Mesenchymal stem cell (in vitro differentiated cells and primary cell): ENCODE results near the gene KIAA1217.

Experiments used
- DNase-seq: peaks from one replicate; pipeline ENCODE4 v3.0.0-alpha.2; 2013
- H2AFZ ChIP-seq: one replicate; pipeline ENCODE4 v1.6.1; 2013; ENCODE audit warnings: low read depth, mild to moderate bottlenecking, control low read depth, inconsistent platforms, low read length, moderate library complexity
- H2AK5ac ChIP-seq: 2 replicates; pipeline ENCODE4 v1.6.1; 2013; ENCODE audit warnings: low read length, moderate library complexity, mild to moderate bottlenecking, inconsistent platforms; ENCODE audit not compliant: severe bottlenecking
- H2BK120ac ChIP-seq: one replicate; pipeline ENCODE4 v1.6.1; 2013; ENCODE audit warnings: low read depth, mild to moderate bottlenecking, inconsistent platforms, low read length, moderate library complexity
- H2BK12ac ChIP-seq, 2 experiments: one replicate each; pipeline ENCODE4 v1.6.1; 2013; ENCODE audit warnings: inconsistent platforms in 2 of 2, low read length in 2 of 2, mild to moderate bottlenecking in 2 of 2, moderate library complexity in 2 of 2, control low read depth in 1 of 2
- H2BK15ac ChIP-seq: one replicate; pipeline ENCODE4 v1.6.1; 2013; ENCODE audit warnings: mild to moderate bottlenecking, low read depth, inconsistent platforms; ENCODE audit not compliant: poor library complexity, severe bottlenecking
- H2BK5ac ChIP-seq: 2 replicates; pipeline ENCODE4 v1.6.1; 2013; ENCODE audit warnings: low read depth, mild to moderate bottlenecking, low read length, control low read depth, inconsistent platforms; ENCODE audit not compliant: poor library complexity, severe bottlenecking
- H3K14ac ChIP-seq, 2 experiments: one replicate each; pipeline ENCODE4 v1.6.1; 2013; ENCODE audit warnings: inconsistent platforms in 2 of 2, low read length in 2 of 2, control low read depth in 1 of 2, mild to moderate bottlenecking in 1 of 2, moderate library complexity in 1 of 2
- H3K18ac ChIP-seq, 2 experiments: one replicate each; pipeline ENCODE4 v1.6.1; 2013; ENCODE audit warnings: inconsistent platforms in 2 of 2, low read length in 2 of 2, control low read depth in 1 of 2, low read depth in 1 of 2, mild to moderate bottlenecking in 1 of 2
- H3K23ac ChIP-seq, 2 experiments: one replicate each; pipeline ENCODE4 v1.6.1; 2013; ENCODE audit warnings: inconsistent platforms in 2 of 2, low read length in 2 of 2, mild to moderate bottlenecking in 2 of 2, moderate library complexity in 2 of 2, control low read depth in 1 of 2
- H3K27ac ChIP-seq: 2 replicates; pipeline ENCODE4 v1.5.1; 2013; ENCODE audit warnings: mild to moderate bottlenecking, moderate library complexity, low read length, control low read depth, inconsistent platforms; ENCODE audit not compliant: poor library complexity, severe bottlenecking
- H3K27me3 ChIP-seq, 2 experiments: 2 replicates each; pipeline versions ENCODE4 v1.6.1 to v1.7.0; 2013; ENCODE audit warnings: low read length in 2 of 2, mild to moderate bottlenecking in 2 of 2, moderate library complexity in 2 of 2, control low read depth in 1 of 2, inconsistent platforms in 1 of 2; ENCODE audit not compliant: control insufficient read depth in 1 of 2, insufficient read depth in 1 of 2
- H3K36me3 ChIP-seq, 2 experiments: 2 replicates each; pipeline versions ENCODE4 v1.6.1 to v1.7.0; 2013; ENCODE audit warnings: low read length in 2 of 2, control low read depth in 1 of 2, inconsistent platforms in 1 of 2, low read depth in 1 of 2, mild to moderate bottlenecking in 1 of 2; ENCODE audit not compliant: insufficient read depth in 2 of 2, control insufficient read depth in 1 of 2
- H3K4ac ChIP-seq, 2 experiments: one replicate each; pipeline ENCODE4 v1.6.1; 2013; ENCODE audit warnings: inconsistent platforms in 2 of 2, low read length in 2 of 2, mild to moderate bottlenecking in 2 of 2, moderate library complexity in 2 of 2, control low read depth in 1 of 2, low read depth in 1 of 2
- H3K4me1 ChIP-seq: 2 replicates; pipeline ENCODE4 v1.6.1; 2013; ENCODE audit warnings: low read depth, low read length, control low read depth; ENCODE audit not compliant: control insufficient read depth, insufficient read depth
- H3K4me2 ChIP-seq: 2 replicates; pipeline ENCODE4 v1.6.1; 2013; ENCODE audit warnings: low read length, mild to moderate bottlenecking, inconsistent platforms; ENCODE audit not compliant: poor library complexity, severe bottlenecking
- H3K4me3 ChIP-seq, 2 experiments: 2 replicates each; pipeline versions ENCODE4 v1.5.1 to v1.7.0; 2013; ENCODE audit warnings: low read length in 2 of 2, mild to moderate bottlenecking in 2 of 2, control low read depth in 1 of 2, low read depth in 1 of 2; ENCODE audit not compliant: insufficient read depth in 1 of 2
- H3K79me1 ChIP-seq: replicated peaks from 2 replicates; pipeline ENCODE4 v1.6.1; 2013; ENCODE audit warnings: mild to moderate bottlenecking, control low read depth, low read length, inconsistent platforms; ENCODE audit not compliant: poor library complexity, severe bottlenecking
- H3K9ac ChIP-seq: 2 replicates; pipeline ENCODE4 v1.7.0; 2013; ENCODE audit warnings: mild to moderate bottlenecking, low read length, moderate library complexity
- H3K9me3 ChIP-seq: 2 replicates; pipeline ENCODE4 v1.7.0; 2013; ENCODE audit warnings: mild to moderate bottlenecking, low read length; ENCODE audit not compliant: control insufficient read depth
- H4K8ac ChIP-seq: one replicate; pipeline ENCODE4 v1.6.1; 2013; ENCODE audit warnings: inconsistent platforms, mild to moderate bottlenecking, low read length, moderate library complexity
- H4K91ac ChIP-seq: one replicate; pipeline ENCODE4 v1.6.1; 2013; ENCODE audit warnings: mild to moderate bottlenecking, low read length, inconsistent platforms
- WGBS: methylation state at CpG from one replicate; pipeline ENCODE4 v1.1.7; 2013; ENCODE audit warnings: mixed read lengths; 5-methylcytosine and 5-hydroxymethylcytosine counted together

Gene KIAA1217

DNA sequence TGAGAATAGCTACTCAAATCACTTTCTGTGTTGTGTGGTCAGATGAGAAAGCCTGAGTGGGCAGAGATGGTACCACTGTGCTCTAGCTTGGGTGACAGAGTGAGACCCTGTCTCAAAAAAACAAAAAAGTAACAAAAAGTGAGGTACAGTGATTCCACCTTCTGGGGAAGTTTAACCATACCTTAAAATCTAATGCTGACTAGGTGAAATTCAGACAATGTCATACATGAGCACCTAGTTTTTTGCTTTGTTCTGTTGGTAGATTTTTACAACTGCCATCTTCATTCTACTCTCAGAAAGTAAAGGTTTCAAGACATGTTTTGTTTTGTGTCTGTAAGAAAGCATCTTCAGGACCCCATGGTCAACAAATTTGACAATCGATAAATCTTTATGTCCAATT is 370.5 kb downstream of the KIAA1217 start:
- no peak overlapping the region for H2AK5ac ChIP-seq
- H3K4me2 ChIP-seq = no peak overlapping the region
- no peak overlapping the region for H3K4ac ChIP-seq
- H3K4me3 ChIP-seq = no peak overlapping the region
- H3K9ac ChIP-seq = no peak overlapping the region
- H2AFZ ChIP-seq = no peak overlapping the region
- 100% methylated on average over 1 of the region's 1 CpG for WGBS
- H2BK15ac ChIP-seq = no peak overlapping the region
- H3K27ac ChIP-seq = no peak overlapping the region
- H2BK12ac ChIP-seq = no peak overlapping the region
- no peak for DNase-seq
- H3K79me1 ChIP-seq = no peaks in the 10 kb centered on the region
- no peaks in the 10 kb centered on the region for H3K27me3 ChIP-seq
- peaks cover 2 to 43% of the 10 kb centered on the region in 2 experiments for H3K36me3 ChIP-seq
- no peak overlapping the region for H2BK5ac ChIP-seq
- no peak overlapping the region for H3K18ac ChIP-seq
- H4K91ac ChIP-seq = no peak overlapping the region
- H3K4me1 ChIP-seq = no peaks in the 10 kb centered on the region
- H3K14ac ChIP-seq = no peak overlapping the region
- no peak overlapping the region for H3K23ac ChIP-seq
- H3K9me3 ChIP-seq = no peaks in the 10 kb centered on the region
- H4K8ac ChIP-seq = no peak overlapping the region
- no peak overlapping the region for H2BK120ac ChIP-seq

DNA sequence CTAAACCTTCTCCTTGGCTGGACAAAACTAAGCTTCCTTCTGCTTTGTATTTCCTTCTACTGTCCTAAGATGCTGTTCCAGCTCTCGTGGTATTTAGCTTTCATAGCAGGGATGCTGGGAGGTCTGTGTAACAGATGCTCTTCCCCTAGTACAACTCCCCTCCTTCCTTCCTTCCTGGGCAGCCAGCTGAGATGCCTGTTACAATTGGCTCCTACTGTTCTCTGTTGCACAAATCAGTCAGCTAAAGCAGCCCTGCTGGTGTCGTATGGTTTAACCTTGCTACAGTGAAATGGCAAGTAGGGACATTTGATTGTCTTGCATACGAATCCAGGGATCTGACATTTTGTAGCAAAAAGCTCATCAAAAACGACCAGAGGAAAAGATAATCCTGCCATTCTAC is 371.0 kb downstream of the KIAA1217 start:
- no peak overlapping the region for H3K9ac ChIP-seq
- H3K4ac ChIP-seq = no peak overlapping the region
- no peak overlapping the region for H4K91ac ChIP-seq
- no peak overlapping the region for H2BK120ac ChIP-seq
- H2BK12ac ChIP-seq = no peak overlapping the region
- H2AFZ ChIP-seq = no peak overlapping the region
- DNase-seq = no peak
- peaks cover 6 to 48% of the 10 kb centered on the region in 2 experiments for H3K36me3 ChIP-seq
- no peaks in the 10 kb centered on the region for H3K79me1 ChIP-seq
- H3K27ac ChIP-seq = no peak overlapping the region
- no peak overlapping the region for H4K8ac ChIP-seq
- H3K4me1 ChIP-seq = no peaks in the 10 kb centered on the region
- no peak overlapping the region for H3K4me2 ChIP-seq
- H2BK15ac ChIP-seq = no peak overlapping the region
- H3K14ac ChIP-seq = no peak overlapping the region
- no peak overlapping the region for H3K4me3 ChIP-seq
- no peaks in the 10 kb centered on the region for H3K9me3 ChIP-seq
- H2AK5ac ChIP-seq = no peak overlapping the region
- no peak overlapping the region for H3K23ac ChIP-seq
- H2BK5ac ChIP-seq = no peak overlapping the region
- 90% methylated on average over 4 of the region's 4 CpGs for WGBS
- H3K18ac ChIP-seq = no peak overlapping the region
- no peaks in the 10 kb centered on the region for H3K27me3 ChIP-seq

DNA sequence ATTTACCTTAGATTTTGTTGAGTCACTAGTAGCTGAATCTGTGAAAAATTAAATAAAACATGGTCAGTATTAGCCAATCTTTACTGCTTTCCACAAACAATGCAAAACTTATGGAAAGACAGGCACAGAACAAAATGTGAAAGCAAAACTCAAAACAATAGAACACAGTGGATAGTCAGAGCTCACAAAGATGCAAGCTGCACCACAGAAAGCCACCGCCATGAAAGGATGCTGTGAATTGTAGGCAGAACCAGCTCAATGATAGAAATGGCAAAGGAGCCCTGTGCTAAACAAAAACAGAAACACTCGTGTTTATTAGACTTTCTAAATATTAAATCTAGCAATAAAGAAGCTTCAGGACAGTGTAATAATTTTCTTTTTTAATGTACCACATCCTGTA is 380.3 kb downstream of the KIAA1217 start:
- Histone ChIP-seq H3K14ac (no peak overlapping the region), H3K18ac (no peak overlapping the region), H2BK15ac (no peak overlapping the region), H3K9me3 (no peaks in the 10 kb centered on the region), H2AK5ac (no peak overlapping the region), H2BK12ac (no peak overlapping the region), H3K4ac (no peak overlapping the region), H4K8ac (no peak overlapping the region), H4K91ac (no peak overlapping the region), H2BK120ac (no peak overlapping the region), H3K4me1 (no peaks in the 10 kb centered on the region), H3K79me1 (peaks cover 2% of the 10 kb centered on the region), H3K4me3 (no peak overlapping the region), H3K23ac (no peak overlapping the region), H3K27me3 (no peaks in the 10 kb centered on the region), H2AFZ (no peak overlapping the region), H3K27ac (no peak overlapping the region), H3K9ac (no peak overlapping the region), H3K4me2 (no peak overlapping the region), H2BK5ac (no peak overlapping the region), H3K36me3 (peaks cover 18 to 98% of the 10 kb centered on the region in 2 experiments)
- DNase-seq = no peak
- 80% methylated on average over 1 of the region's 2 CpGs for WGBS

DNA sequence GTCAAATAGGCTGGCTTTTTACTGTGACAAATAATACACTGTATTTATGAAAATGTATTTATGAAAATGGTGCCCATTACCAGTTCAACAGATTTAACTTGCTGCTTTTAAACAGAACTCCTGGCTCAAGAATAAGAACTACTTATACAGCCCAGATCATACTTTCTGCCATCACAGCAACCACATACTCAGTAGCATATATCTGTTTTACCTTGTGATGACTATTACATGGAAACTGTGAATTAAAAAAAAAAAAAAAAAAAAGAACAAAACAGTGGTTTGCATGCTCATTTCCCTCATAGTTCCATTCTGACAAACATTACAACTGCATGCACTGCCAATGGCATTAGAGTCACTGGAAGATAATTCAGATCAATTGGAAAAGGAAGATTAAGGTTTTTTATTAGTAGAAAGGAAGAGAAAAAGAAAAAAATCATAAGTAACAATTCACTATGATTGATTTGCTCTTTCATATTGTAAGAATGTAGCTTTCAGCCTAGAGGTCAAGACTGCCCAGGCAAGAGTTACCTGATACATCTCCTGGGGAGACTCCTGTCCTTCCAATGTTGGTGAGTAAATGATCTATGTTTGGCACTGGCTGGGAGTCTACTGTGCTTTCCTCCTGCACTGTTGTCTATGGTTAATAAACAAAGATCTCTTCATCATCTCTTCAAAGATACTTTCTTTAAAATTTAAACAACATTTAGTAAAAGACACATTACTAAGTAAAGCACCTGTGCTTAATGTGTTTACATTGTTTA is 381.9 kb downstream of the KIAA1217 start:
- Histone ChIP-seq H3K14ac (no peak overlapping the region), H3K23ac (no peak overlapping the region), H3K4me1 (no peaks in the 10 kb centered on the region), H2BK120ac (no peak overlapping the region), H4K8ac (no peak overlapping the region), H3K9me3 (no peaks in the 10 kb centered on the region), H3K9ac (no peak overlapping the region), H2AK5ac (no peak overlapping the region), H3K27ac (no peak overlapping the region), H3K79me1 (peaks cover 2% of the 10 kb centered on the region), H2BK12ac (no peak overlapping the region), H3K4ac (no peak overlapping the region), H3K36me3 (peaks cover 11 to 100% of the 10 kb centered on the region in 2 experiments), H2BK5ac (no peak overlapping the region), H2AFZ (no peak overlapping the region), H3K4me2 (no peak overlapping the region), H3K27me3 (no peaks in the 10 kb centered on the region), H3K18ac (no peak overlapping the region), H2BK15ac (no peak overlapping the region), H4K91ac (no peak overlapping the region), H3K4me3 (no peak overlapping the region)
- DNase-seq = no peak
